PFSK-1 (cell line): ENCODE measurements around the gene SMIM5.

Experiments
- FOXP2 ChIP-seq: optimal IDR thresholded peaks from 2 replicates; pipeline ENCODE3; 2011; ENCODE audit warnings: borderline replicate concordance, control low read depth, inconsistent platforms; ENCODE audit not compliant: insufficient read depth; ENCODE audit errors: extremely low read length, extremely low read depth
- POLR2AphosphoS5 ChIP-seq: IDR thresholded peaks from 2 replicates; pipeline ENCODE4 v1.6.1; 2012; ENCODE audit warnings: low read depth, mild to moderate bottlenecking, control low read depth, low read length, moderate library complexity
- SIN3A ChIP-seq: IDR thresholded peaks from 2 replicates; pipeline ENCODE4 v1.6.1; 2012; ENCODE audit warnings: mild to moderate bottlenecking, low read length, moderate library complexity, borderline replicate concordance; ENCODE audit not compliant: insufficient read depth
- TAF1 ChIP-seq: IDR thresholded peaks from 2 replicates; pipeline ENCODE4 v1.6.1; 2012; ENCODE audit warnings: low read length, control low read depth, borderline replicate concordance; ENCODE audit not compliant: insufficient read depth
- TF ChIP-seq, protein P1 (sequence below), 2 experiments: IDR thresholded peaks; 2 replicates each; pipeline versions ENCODE4 v1.6.1 to v1.8.0; 2011 to 2012; ENCODE audit warnings: low read depth in 2 of 2, low read length in 2 of 2, control low read depth in 1 of 2, inconsistent platforms in 1 of 2, mild to moderate bottlenecking in 1 of 2, moderate library complexity in 1 of 2; ENCODE audit not compliant: insufficient read depth in 1 of 2

Gene SMIM5

DNA sequence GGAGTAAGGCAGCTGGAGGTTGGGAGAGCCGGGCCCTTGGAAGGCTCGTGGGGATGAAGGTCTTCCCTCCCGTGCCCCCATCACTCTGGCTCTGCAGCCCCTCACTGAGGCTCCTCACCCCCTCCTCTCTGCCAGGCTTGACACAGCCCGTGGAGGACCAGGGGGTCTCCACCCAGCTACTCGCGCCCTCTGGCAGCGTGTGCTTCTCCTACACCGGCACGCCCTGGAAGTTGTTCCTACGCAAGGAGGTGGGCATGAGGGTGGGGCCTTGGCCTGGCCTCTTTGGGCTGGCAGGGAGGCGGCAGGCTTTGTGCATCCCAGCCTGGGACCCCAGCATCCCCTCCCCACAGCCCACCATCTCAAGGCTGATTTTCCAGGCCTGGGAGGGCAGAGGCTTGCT, 15.6 kb upstream of the SMIM5 start:
- no peak for TF ChIP-seq SIN3A

DNA sequence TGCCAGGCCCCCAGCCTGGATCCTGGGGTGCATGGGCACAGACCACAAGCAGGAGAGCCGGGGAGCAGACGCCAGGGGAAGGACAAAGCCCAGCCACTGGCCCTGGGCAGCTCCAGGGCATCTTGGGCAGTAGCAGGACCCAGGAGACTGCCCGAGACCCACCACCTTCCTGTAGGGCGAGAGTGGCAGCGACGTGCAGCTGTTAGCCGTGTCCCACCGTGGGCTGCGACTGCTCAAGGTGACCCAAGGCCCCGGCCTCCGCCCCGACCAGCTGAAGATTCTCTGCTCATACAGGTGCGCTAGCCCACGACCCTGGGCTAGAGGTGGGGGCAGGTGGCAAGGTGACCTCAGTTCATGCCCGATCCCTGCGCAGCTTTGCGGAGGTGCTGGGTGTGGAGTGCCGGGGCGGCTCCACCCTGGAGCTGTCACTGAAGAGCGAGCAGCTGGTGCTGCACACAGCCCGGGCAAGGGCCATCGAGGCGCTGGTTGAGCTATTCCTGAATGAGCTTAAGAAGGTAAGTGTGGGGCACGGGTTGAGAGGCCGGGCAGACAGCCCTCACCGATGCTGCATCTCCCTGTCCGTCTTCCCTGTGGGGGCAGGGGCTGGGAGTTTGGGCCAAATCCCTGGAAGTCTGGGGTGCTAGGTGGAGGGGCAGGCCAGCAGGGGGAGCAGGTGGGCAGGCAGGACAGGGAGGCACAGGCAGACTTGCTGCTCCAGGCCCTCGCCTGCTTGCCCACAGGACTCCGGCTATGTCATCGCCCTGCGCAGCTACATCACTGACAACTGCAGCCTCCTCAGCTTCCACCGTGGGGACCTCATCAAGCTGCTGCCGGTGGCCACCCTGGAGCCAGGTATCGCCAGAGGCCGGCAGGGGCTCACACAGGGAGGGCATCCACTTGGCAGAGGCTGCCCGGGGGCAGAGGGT, 13.5 kb upstream of the SMIM5 start:
- TF ChIP-seq TAF1: no peak
- no peak for TF ChIP-seq POLR2AphosphoS5
- peak; percentile 30 for TF ChIP-seq FOXP2

DNA sequence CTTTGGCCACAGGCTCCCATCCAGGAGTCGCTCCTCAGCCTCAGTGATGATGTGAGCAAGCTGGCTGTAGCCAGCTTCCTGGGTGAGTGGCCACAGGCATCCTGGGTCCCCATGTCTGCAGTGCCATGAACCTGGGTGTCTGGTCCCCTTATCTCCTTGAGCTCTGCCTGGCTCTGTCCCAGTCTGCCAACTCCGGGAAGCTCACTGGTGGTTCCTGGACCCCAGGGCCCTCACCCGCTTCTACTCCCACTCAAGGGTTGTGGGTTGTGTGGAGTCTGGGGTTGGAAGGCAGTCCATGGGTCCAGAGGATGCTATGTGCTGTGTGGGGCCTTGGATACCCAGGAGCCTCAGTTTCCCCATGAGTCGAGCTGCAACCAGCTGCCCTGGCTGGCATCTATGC, 11.7 kb upstream of the SMIM5 start:
- TF ChIP-seq SIN3A (no peak), POLR2AphosphoS5 (no peak), FOXP2 (no peak), TAF1 (no peak)
- TF ChIP-seq, protein P1, sequence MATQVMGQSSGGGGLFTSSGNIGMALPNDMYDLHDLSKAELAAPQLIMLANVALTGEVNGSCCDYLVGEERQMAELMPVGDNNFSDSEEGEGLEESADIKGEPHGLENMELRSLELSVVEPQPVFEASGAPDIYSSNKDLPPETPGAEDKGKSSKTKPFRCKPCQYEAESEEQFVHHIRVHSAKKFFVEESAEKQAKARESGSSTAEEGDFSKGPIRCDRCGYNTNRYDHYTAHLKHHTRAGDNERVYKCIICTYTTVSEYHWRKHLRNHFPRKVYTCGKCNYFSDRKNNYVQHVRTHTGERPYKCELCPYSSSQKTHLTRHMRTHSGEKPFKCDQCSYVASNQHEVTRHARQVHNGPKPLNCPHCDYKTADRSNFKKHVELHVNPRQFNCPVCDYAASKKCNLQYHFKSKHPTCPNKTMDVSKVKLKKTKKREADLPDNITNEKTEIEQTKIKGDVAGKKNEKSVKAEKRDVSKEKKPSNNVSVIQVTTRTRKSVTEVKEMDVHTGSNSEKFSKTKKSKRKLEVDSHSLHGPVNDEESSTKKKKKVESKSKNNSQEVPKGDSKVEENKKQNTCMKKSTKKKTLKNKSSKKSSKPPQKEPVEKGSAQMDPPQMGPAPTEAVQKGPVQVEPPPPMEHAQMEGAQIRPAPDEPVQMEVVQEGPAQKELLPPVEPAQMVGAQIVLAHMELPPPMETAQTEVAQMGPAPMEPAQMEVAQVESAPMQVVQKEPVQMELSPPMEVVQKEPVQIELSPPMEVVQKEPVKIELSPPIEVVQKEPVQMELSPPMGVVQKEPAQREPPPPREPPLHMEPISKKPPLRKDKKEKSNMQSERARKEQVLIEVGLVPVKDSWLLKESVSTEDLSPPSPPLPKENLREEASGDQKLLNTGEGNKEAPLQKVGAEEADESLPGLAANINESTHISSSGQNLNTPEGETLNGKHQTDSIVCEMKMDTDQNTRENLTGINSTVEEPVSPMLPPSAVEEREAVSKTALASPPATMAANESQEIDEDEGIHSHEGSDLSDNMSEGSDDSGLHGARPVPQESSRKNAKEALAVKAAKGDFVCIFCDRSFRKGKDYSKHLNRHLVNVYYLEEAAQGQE (IDR thresholded peaks at IDR 0.05; ENCODE audit: insufficient read depth in 1 of 2, low read depth in 2 of 2, low read length in 2 of 2): no peak

DNA sequence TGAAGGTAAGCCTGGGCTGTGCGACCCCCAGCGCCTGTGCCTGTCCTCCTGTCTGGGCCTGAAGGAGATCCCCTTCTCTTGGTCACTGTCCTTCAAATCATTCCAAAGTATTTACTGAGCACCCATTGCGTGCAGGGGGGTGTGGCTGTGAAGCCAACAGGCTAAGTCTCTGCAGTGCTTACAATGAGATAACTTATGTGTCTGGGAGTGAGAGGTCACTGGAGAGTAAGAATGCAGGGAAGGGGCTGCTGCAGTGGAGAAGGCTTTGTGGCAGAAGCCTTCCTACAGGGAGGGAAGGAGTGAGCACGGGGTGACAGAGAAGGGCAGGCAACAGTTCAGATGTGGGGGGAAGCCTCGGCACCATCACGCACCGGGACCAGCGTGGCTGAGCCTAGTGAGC, 11.2 kb upstream of the SMIM5 start:
- TF ChIP-seq POLR2AphosphoS5: no peak

DNA sequence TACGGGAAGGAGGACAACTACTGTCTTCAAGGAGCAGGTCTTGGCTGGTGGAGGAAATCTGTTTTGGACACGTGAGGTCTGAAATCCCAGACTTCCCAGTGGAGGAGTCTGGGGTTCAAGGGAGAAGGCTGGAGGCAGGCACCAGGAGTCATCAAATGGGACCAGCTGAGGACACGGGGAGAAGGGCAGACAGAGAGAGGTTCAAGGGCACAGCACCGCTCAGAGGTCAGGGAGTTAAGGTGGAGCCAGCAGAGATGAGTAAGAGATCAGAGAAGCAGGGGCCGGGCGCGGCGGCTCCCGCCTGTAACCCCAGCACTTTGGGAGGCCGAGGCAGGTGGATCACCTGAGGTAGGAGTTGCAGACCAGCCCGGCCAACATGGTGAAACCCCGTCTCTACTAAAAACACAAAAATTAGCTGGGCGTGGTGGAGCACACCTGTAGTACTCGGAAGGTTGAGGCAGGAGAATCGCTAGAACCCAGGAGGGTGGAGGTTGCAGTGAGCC, 10.4 kb upstream of the SMIM5 start:
- no peak for TF ChIP-seq TAF1
- no peak for TF ChIP-seq SIN3A
- no peak for TF ChIP-seq FOXP2
- no peak for TF ChIP-seq POLR2AphosphoS5
- TF ChIP-seq, protein P1 (IDR thresholded peaks at IDR 0.05; ENCODE audit: insufficient read depth in 1 of 2, low read depth in 2 of 2, low read length in 2 of 2): no peak

DNA sequence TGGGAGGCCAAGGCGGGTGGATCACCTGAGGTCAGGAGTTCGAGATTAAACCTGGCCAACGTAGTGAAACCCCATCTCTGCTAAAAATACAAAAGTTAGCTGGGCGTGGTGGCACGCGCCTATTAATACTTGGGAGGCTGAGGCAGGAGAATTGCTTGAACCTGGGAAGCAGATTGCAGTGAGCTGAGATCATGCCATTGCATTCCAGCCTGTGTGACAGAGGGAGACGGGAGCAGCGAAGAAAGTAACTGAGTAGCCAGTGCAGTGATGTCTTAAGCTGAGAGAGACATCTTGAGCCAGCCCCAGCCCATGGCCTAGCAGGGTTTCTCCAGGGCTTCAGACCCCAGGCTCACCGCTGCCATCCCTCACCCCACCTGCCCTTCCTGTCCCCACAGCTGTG, 9.8 kb upstream of the SMIM5 start:
- TF ChIP-seq SIN3A (no peak), FOXP2 (no peak)

DNA sequence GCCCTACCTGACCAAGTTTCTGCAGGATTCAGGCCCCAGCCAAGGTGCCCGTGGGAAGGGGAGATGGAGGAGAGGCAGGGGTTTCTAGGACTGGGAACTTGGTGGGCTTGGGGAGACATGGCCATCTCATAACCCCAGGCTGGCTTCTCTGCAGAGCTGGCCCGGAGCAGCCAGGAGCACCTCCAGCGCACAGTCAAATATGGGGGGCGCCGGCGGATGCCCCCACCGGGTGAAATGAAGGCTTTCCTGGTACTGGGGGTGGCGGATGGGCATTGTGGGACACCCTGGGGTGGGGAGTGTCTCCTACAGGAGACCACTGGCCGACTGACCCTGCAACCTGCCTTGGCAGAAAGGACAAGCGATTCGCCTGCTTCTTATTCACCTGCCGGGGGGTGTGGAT, 9.2 kb upstream of the SMIM5 start:
- TF ChIP-seq FOXP2 (no peak), SIN3A (no peak), TAF1 (no peak), POLR2AphosphoS5 (no peak)
- TF ChIP-seq, protein P1 (IDR thresholded peaks at IDR 0.05; ENCODE audit: insufficient read depth in 1 of 2, low read depth in 2 of 2, low read length in 2 of 2): no peak
